SK-N-SH treated with all-trans-retinoic acid at 6 μM for 48 hours (cell line): ENCODE measurements around the gene HABP2.

ENCODE experiments used
- ATAC-seq: fragments of 200-7000 bp; cut with Tn5 transposase; 3 replicates; pipeline ENCODE4 v1.9.1; 2020; ENCODE audit warnings: mild to moderate bottlenecking, moderate library complexity
- ARNTL ChIP-seq: fragments of 450-650 bp; formaldehyde crosslinking; IDR thresholded peaks from 2 replicates; pipeline ENCODE4 v1.5.0; 2020; ENCODE audit warnings: low read depth, mild to moderate bottlenecking, moderate library complexity, borderline replicate concordance
- CSDC2 ChIP-seq: fragments of 250-450 bp; sonication (Bioruptor Pico); IDR thresholded peaks from 2 replicates; pipeline ENCODE4 v1.5.0; 2020; ENCODE audit warnings: mild to moderate bottlenecking, moderate library complexity
- CSRNP3 ChIP-seq: fragments of 250-450 bp; sonication (Bioruptor Pico); IDR thresholded peaks from 2 replicates; pipeline ENCODE4 v1.5.1; 2021; ENCODE audit warnings: mild to moderate bottlenecking, moderate library complexity
- ESRRG ChIP-seq: fragments of 250-450 bp; sonication (Bioruptor Pico); IDR thresholded peaks from 2 replicates; pipeline ENCODE4 v1.6.1; 2021; ENCODE audit warnings: mild to moderate bottlenecking
- GLIS3 ChIP-seq: fragments of 250-450 bp; sonication (Bioruptor Pico); IDR thresholded peaks from 2 replicates; pipeline ENCODE4 v1.5.0; 2020; ENCODE audit warnings: mild to moderate bottlenecking, moderate library complexity
- ISL1 ChIP-seq: fragments of 250-450 bp; sonication (Bioruptor Pico); IDR thresholded peaks from 2 replicates; pipeline ENCODE4 v2.1.2; 2022; ENCODE audit warnings: mild to moderate bottlenecking, moderate library complexity
- OSR1 ChIP-seq: fragments of 250-450 bp; sonication (Bioruptor Pico); IDR thresholded peaks from 2 replicates; pipeline ENCODE4 v1.8.0; 2022; ENCODE audit warnings: moderate library complexity, mild to moderate bottlenecking, inconsistent platforms
- PATZ1 ChIP-seq: fragments of 250-450 bp; sonication (Bioruptor Pico); IDR thresholded peaks from 2 replicates; pipeline ENCODE4 v1.8.0; 2020; ENCODE audit warnings: mild to moderate bottlenecking, moderate library complexity, borderline replicate concordance
- PPARA ChIP-seq: fragments of 250-450 bp; sonication (Bioruptor Pico); IDR thresholded peaks from 2 replicates; pipeline ENCODE4 v1.5.0; 2020; ENCODE audit warnings: mild to moderate bottlenecking, borderline replicate concordance
- RARB ChIP-seq: fragments of 250-450 bp; sonication (Bioruptor Pico); IDR thresholded peaks from 2 replicates; pipeline ENCODE4 v1.8.0; 2021; ENCODE audit warnings: mild to moderate bottlenecking, moderate library complexity
- SNAI2 ChIP-seq: fragments of 250-450 bp; sonication (Bioruptor Pico); IDR thresholded peaks from 2 replicates; pipeline ENCODE4 v1.5.0; 2020; ENCODE audit warnings: mild to moderate bottlenecking, moderate library complexity
- TOX ChIP-seq: fragments of 250-450 bp; sonication (Bioruptor Pico); IDR thresholded peaks from 2 replicates; pipeline ENCODE4 v1.8.0; 2021; ENCODE audit warnings: mild to moderate bottlenecking, moderate library complexity, borderline replicate concordance
- ZC3H10 ChIP-seq: fragments of 250-450 bp; sonication (Bioruptor Pico); IDR thresholded peaks from 2 replicates; pipeline ENCODE4 v1.5.1; 2021; ENCODE audit warnings: mild to moderate bottlenecking, moderate library complexity
- ZFP3 ChIP-seq: fragments of 250-450 bp; sonication (Bioruptor Pico); IDR thresholded peaks from 2 replicates; pipeline ENCODE4 v1.5.0; 2020; ENCODE audit warnings: mild to moderate bottlenecking, moderate library complexity
- ZFP30 ChIP-seq: fragments of 450-650 bp; formaldehyde crosslinking; IDR thresholded peaks from 2 replicates; pipeline ENCODE4 v1.5.0; 2022; ENCODE audit warnings: mild to moderate bottlenecking, moderate library complexity
- ZNF565 ChIP-seq: fragments of 450-650 bp; formaldehyde crosslinking; conservative IDR thresholded peaks from 2 replicates; pipeline ENCODE4 v1.5.0; 2020; ENCODE audit warnings: low read depth, mild to moderate bottlenecking, moderate library complexity
- ZNF70 ChIP-seq: fragments of 450-650 bp; formaldehyde crosslinking; IDR thresholded peaks from 2 replicates; pipeline ENCODE4 v1.5.0; 2020; ENCODE audit warnings: mild to moderate bottlenecking, moderate library complexity
- ZNF8 ChIP-seq: fragments of 450-650 bp; formaldehyde crosslinking; IDR thresholded peaks from 2 replicates; pipeline ENCODE4 v1.5.0; 2020; ENCODE audit warnings: mild to moderate bottlenecking, moderate library complexity
- TF ChIP-seq, protein P1 (sequence below): fragments of 250-450 bp; sonication (Bioruptor Pico); IDR thresholded peaks from 2 replicates; pipeline ENCODE4 v1.8.0; 2021; ENCODE audit warnings: low read depth, mild to moderate bottlenecking, moderate library complexity, borderline replicate concordance
- TF ChIP-seq, protein P2 (sequence below): fragments of 250-450 bp; sonication (Bioruptor Pico); IDR thresholded peaks from 2 replicates; pipeline ENCODE4 v1.5.1; 2020; ENCODE audit warnings: low read depth, mild to moderate bottlenecking, moderate library complexity
- TF ChIP-seq, protein P3 (sequence below): fragments of 250-450 bp; sonication (Bioruptor Pico); IDR thresholded peaks from 2 replicates; pipeline ENCODE4 v1.5.0; 2020; ENCODE audit warnings: mild to moderate bottlenecking, moderate library complexity

HABP2 gene

DNA sequence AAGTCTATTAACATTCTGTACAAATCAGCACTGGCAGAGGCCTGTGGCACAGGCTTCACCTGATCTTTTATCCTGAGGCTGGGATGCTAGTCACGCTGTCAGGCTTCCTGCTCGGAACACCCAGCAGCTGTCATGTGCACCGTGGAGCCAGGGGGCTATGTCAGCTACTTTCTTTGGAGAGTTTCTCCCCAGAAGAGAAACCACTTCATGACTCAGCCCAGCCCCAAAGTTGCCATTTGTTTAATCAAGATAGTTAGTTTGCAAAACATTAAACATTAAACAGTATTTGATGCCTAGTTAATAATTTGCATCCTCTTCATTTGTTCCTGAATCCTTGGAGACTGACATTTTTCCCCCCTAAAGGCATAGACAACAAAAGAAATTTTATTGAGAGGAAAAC lies at the start of gene HABP2:
Gene HABP2 (plus strand): TSS at position 353 of the 400 bp plus-strand sequence. CDS start 69 bp downstream, outside the sequence.
- no peak for TF ChIP-seq ARNTL (CRISPR knock-in tag)
- no peak for TF ChIP-seq ZC3H10 (CRISPR knock-in tag)
- TF ChIP-seq RARB = no peak
- TF ChIP-seq, protein P1, sequence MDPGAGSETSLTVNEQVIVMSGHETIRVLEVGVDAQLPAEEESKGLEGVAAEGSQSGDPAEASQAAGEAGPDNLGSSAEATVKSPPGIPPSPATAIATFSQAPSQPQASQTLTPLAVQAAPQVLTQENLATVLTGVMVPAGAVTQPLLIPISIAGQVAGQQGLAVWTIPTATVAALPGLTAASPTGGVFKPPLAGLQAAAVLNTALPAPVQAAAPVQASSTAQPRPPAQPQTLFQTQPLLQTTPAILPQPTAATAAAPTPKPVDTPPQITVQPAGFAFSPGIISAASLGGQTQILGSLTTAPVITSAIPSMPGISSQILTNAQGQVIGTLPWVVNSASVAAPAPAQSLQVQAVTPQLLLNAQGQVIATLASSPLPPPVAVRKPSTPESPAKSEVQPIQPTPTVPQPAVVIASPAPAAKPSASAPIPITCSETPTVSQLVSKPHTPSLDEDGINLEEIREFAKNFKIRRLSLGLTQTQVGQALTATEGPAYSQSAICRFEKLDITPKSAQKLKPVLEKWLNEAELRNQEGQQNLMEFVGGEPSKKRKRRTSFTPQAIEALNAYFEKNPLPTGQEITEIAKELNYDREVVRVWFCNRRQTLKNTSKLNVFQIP = no peak
- TF ChIP-seq ZFP30 = no peak
- no peak for TF ChIP-seq PPARA (CRISPR knock-in tag)
- no peak for TF ChIP-seq ESRRG
- TF ChIP-seq ZNF8 (CRISPR knock-in tag) = no peak
- TF ChIP-seq, protein P2, sequence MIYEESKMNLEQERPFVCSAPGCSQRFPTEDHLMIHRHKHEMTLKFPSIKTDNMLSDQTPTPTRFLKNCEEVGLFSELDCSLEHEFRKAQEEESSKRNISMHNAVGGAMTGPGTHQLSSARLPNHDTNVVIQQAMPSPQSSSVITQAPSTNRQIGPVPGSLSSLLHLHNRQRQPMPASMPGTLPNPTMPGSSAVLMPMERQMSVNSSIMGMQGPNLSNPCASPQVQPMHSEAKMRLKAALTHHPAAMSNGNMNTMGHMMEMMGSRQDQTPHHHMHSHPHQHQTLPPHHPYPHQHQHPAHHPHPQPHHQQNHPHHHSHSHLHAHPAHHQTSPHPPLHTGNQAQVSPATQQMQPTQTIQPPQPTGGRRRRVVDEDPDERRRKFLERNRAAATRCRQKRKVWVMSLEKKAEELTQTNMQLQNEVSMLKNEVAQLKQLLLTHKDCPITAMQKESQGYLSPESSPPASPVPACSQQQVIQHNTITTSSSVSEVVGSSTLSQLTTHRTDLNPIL (CRISPR knock-in tag) = no peak
- no peak for TF ChIP-seq GLIS3 (CRISPR knock-in tag)
- TF ChIP-seq PATZ1 = no peak
- TF ChIP-seq CSRNP3 (CRISPR knock-in tag) = no peak
- TF ChIP-seq, protein P3, sequence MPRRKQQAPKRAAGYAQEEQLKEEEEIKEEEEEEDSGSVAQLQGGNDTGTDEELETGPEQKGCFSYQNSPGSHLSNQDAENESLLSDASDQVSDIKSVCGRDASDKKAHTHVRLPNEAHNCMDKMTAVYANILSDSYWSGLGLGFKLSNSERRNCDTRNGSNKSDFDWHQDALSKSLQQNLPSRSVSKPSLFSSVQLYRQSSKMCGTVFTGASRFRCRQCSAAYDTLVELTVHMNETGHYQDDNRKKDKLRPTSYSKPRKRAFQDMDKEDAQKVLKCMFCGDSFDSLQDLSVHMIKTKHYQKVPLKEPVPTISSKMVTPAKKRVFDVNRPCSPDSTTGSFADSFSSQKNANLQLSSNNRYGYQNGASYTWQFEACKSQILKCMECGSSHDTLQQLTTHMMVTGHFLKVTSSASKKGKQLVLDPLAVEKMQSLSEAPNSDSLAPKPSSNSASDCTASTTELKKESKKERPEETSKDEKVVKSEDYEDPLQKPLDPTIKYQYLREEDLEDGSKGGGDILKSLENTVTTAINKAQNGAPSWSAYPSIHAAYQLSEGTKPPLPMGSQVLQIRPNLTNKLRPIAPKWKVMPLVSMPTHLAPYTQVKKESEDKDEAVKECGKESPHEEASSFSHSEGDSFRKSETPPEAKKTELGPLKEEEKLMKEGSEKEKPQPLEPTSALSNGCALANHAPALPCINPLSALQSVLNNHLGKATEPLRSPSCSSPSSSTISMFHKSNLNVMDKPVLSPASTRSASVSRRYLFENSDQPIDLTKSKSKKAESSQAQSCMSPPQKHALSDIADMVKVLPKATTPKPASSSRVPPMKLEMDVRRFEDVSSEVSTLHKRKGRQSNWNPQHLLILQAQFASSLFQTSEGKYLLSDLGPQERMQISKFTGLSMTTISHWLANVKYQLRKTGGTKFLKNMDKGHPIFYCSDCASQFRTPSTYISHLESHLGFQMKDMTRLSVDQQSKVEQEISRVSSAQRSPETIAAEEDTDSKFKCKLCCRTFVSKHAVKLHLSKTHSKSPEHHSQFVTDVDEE = no peak
- TF ChIP-seq ZNF70 = no peak
- no peak for TF ChIP-seq ISL1
- TF ChIP-seq SNAI2 (CRISPR knock-in tag) = no peak
- TF ChIP-seq CSDC2 (CRISPR knock-in tag) = no peak
- no peak for ATAC-seq

- ATAC-seq = no peak
- no peak for TF ChIP-seq CSDC2 (CRISPR knock-in tag)
- TF ChIP-seq SNAI2 (CRISPR knock-in tag) = no peak
- TF ChIP-seq GLIS3 (CRISPR knock-in tag) = no peak
- TF ChIP-seq OSR1 (CRISPR knock-in tag) = no peak
- no peak for TF ChIP-seq CSRNP3 (CRISPR knock-in tag)
- TF ChIP-seq TOX (CRISPR knock-in tag) = no peak
- no peak for TF ChIP-seq ZFP3
These were observed 48.9 kb upstream of the HABP2 start for GRCh38 chr10:113503930-113504329.

DNA sequence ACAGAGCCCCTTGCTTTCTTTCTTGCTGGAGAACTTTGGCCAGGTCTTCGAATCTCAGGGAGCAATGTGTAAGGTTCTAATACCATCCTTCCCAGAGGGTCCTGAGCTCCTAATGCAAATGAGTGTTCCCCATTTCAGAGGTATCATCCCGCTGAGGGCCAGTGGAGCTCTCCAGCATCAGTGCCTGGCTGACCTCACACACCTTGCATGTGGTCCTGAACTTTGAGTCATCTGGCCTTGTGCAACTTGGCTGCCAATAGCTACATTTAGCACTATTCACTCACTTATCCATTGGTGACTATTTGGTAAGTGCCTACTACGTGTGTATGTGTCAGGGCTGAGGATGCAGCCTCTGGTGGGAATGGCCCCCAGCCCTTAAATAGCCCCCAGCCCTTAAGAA lies 48.4 kb upstream of the HABP2 start:
- no peak for ATAC-seq

More for the DNA sequence above, 48.4 kb upstream of the HABP2 start:
- no peak for TF ChIP-seq CSRNP3 (CRISPR knock-in tag)
- TF ChIP-seq SNAI2 (CRISPR knock-in tag) = no peak
- TF ChIP-seq ZNF70 = no peak
- TF ChIP-seq, protein P1 = no peak
- TF ChIP-seq ZNF565 (CRISPR knock-in tag) = no peak
- no peak for TF ChIP-seq CSDC2 (CRISPR knock-in tag)
- no peak for TF ChIP-seq ZC3H10 (CRISPR knock-in tag)
- no peak for TF ChIP-seq ISL1
- no peak for TF ChIP-seq ARNTL (CRISPR knock-in tag)
- TF ChIP-seq PATZ1 = no peak
- TF ChIP-seq, all 23 proteins: peak for 0
